A549 (cell line): ENCODE results near the gene CPLX1.

Experiments used
- CEBPB ChIP-seq, 2 experiments: fragments of >200 bp in 1 of 2; sonication (Bioruptor Twin) in 1 of 2; formaldehyde crosslinking in 1 of 2; IDR thresholded peaks; 2 replicates each; pipeline ENCODE4 v1.6.1; 2012 to 2016
- CTCF ChIP-seq: fragments of >200 bp; sonication (Bioruptor Twin); formaldehyde crosslinking; IDR thresholded peaks from 3 replicates; pipeline ENCODE4 v1.5.1; 2016
- NPAS2 ChIP-seq: fragments of 250-450 bp; sonication (Bioruptor Pico); IDR thresholded peaks from 2 replicates; pipeline ENCODE4 v1.8.0; 2022; ENCODE audit warnings: mild to moderate bottlenecking, moderate library complexity, borderline replicate concordance
- PBX3 ChIP-seq: IDR thresholded peaks from 2 replicates; pipeline ENCODE4 v1.6.1; 2012

- no peak for TF ChIP-seq PBX3
- TF ChIP-seq CTCF = no peak
- no peak for TF ChIP-seq CEBPB (IDR thresholded peaks at IDR 0.05)
- no peak for TF ChIP-seq NPAS2
Measured at GRCh38 chr4:779555-779954, 46.4 kb downstream of the CPLX1 start.
